Left lung (tissue), 10 donors: Measurements from ENCODE around the gene GTPBP4. TPM values are rescaled to one million over a fixed set of nuclear protein-coding genes. Genes with fewer than 3 reads are reported as not detected.

Source experiments
- ATAC-seq: fragments of 200-7000 bp; cut with Tn5 transposase; one replicate; pipeline ENCODE4 v1.9.1; 2020; ENCODE audit warnings: moderate library complexity
- DNase-seq, 4 donors: peaks; one replicate each; pipeline ENCODE4 v3.0.0-alpha.2; 2013 to 2020
- H3K27ac ChIP-seq, 2 donors: fragments of 200-600 bp; sonication (generic) in 1 of 2; one replicate each; pipeline versions ENCODE4 v1.5.0 to v1.8.0; 2020 to 2021
- H3K27me3 ChIP-seq, 2 donors: fragments of 200-600 bp; sonication (generic) in 1 of 2; one replicate each; pipeline versions ENCODE4 v1.5.0 to v1.8.0; 2020 to 2021
- H3K36me3 ChIP-seq, 2 donors: fragments of 200-600 bp; sonication (generic) in 1 of 2; one replicate each; pipeline versions ENCODE4 v1.5.0 to v1.8.0; 2020 to 2021
- H3K4me1 ChIP-seq, 2 donors: fragments of 200-600 bp; one replicate each; pipeline ENCODE4 v1.8.0; 2021
- H3K4me3 ChIP-seq, 2 donors: fragments of 200-600 bp; sonication (generic) in 1 of 2; one replicate each; pipeline versions ENCODE4 v1.5.0 to v1.8.0; 2020 to 2021; ENCODE audit warnings: mild to moderate bottlenecking in 1 of 2
- H3K9me3 ChIP-seq, 2 donors: fragments of 200-600 bp; sonication (generic) in 1 of 2; one replicate each; pipeline versions ENCODE4 v1.5.0 to v1.8.0; 2020 to 2021
- intact Hi-C, 2 donors: fragments of 100-400 bp; cut with DNase I; formaldehyde crosslinking; loops; one replicate each; pipeline versions ENCODE4 v1.11.2 to v1.14.2; 2022
- polyA plus RNA-seq, 6 donors: library from polyadenylated mRNA; unstranded; fragments of 120-200 nt; gene quantifications; one replicate each; pipeline ENCODE4 v1.2.1, GENCODE V29; 2013; ENCODE audit not compliant: insufficient read length in 6 of 6
- total RNA-seq, 2 donors: library from RNA; stranded (reverse); fragmentation: NEBNext Ultra II Directional; extraction: Animal tissue kit (Norgen Biotek cat#: 25700); gene quantifications; one replicate each; pipeline ENCODE4 v1.2.1, GENCODE V29; 2021
- TF ChIP-seq, protein P1 (sequence below), 2 donors: fragments of 200-600 bp; sonication (generic) in 1 of 2; IDR thresholded peaks; one replicate each; pipeline versions ENCODE4 v1.5.0 to v1.8.0; 2021; ENCODE audit warnings: antibody characterized with exemption in 2 of 2
- donor health status: DM: no; HTN: yes; CAD: no.
- donor health status: DM: no; HTN: no; CAD: no.

GTPBP4 gene
- total and polyA plus RNA-seq, 8 donors: 33.2 to 62.7 (median 50.5) TPM

DNA sequence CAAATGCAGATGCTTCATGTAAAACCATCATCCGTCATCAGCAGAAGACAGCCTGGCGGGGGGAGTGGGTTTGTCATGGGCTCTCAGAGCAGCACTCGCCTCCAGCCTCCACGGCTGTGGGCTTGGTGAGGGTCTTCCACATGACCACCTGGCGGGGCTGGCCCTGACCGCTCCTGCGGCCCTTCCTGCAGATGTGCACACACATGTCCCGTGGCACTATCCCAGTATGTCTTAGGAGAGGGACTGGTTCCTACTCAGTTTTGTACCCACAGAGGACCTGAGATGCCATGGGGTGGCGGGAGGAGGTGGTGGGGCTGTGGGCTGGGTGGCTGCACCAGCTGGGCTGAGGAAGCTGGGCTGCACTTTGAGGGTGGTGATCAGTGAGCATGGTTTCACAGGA is 32.7 kb downstream of the GTPBP4 start:
- Histone ChIP-seq H3K27ac (no peak overlapping the region), H3K4me3 (no peak overlapping the region), H3K27me3 (no peaks in the 10 kb centered on the region), H3K4me1 (no peaks in the 10 kb centered on the region), H3K36me3 (peaks cover 0 to 45% of the 10 kb centered on the region in 2 donors), H3K9me3 (no peaks in the 10 kb centered on the region)
- intact Hi-C loops: no loop called here
- TF ChIP-seq, protein P1, sequence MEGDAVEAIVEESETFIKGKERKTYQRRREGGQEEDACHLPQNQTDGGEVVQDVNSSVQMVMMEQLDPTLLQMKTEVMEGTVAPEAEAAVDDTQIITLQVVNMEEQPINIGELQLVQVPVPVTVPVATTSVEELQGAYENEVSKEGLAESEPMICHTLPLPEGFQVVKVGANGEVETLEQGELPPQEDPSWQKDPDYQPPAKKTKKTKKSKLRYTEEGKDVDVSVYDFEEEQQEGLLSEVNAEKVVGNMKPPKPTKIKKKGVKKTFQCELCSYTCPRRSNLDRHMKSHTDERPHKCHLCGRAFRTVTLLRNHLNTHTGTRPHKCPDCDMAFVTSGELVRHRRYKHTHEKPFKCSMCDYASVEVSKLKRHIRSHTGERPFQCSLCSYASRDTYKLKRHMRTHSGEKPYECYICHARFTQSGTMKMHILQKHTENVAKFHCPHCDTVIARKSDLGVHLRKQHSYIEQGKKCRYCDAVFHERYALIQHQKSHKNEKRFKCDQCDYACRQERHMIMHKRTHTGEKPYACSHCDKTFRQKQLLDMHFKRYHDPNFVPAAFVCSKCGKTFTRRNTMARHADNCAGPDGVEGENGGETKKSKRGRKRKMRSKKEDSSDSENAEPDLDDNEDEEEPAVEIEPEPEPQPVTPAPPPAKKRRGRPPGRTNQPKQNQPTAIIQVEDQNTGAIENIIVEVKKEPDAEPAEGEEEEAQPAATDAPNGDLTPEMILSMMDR (IDR thresholded peaks at IDR 0.05): no peak
- ATAC-seq: no peak
- DNase-seq: no peak

DNA sequence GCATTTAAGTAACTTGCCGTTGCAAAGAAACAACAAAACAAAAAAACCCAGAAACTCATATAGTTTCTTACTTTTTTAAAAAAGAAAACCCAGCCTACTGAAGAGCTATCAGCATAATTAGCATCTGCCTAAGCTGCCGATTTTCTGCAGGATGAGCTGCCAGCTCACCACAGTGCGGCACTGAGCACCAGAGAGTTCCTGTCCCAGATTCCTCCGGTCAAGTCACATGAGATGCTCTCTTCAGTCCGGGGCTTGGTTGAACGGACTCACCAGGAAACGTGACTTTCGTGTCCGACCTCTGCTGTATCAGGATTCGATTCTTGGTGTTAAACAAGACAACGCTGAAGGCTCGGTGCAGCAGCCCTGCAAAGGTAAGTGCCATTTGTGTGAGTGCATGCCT is 34.2 kb downstream of the GTPBP4 start:
- Histone ChIP-seq H3K9me3 (no peaks in the 10 kb centered on the region), H3K36me3 (peaks cover 0 to 30% of the 10 kb centered on the region in 2 donors), H3K4me1 (no peaks in the 10 kb centered on the region), H3K27ac (no peak overlapping the region), H3K4me3 (no peak overlapping the region), H3K27me3 (no peaks in the 10 kb centered on the region)
- DNase-seq (no peak), ATAC-seq (no peak)
- intact Hi-C loops: no loop called here
- TF ChIP-seq, protein P1 (IDR thresholded peaks at IDR 0.05): no peak

DNA sequence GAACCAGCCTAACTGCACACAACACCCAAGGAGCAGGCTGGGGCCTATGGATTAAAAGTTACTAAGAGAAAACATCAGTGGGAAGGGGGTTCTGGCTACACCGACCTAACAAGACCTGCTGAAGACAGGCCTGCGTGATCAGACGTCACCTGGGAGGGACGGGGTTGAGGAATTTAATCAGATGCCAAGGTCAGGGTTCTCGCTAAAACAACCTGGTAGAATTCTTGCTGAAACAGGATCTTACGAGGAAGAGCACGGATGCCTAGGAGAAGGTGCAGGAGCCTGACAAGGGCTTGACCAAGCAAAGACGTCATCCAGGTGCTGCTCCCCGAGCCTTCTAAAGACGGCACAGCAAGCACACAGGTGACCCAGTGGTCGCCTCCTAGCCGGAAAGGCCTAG is 35.9 kb downstream of the GTPBP4 start:
- ATAC-seq (no peak), DNase-seq (no peak)
- intact Hi-C loops: no loop called here
- Histone ChIP-seq H3K27ac (no peak overlapping the region), H3K36me3 (peaks cover 0 to 13% of the 10 kb centered on the region in 2 donors), H3K9me3 (no peaks in the 10 kb centered on the region), H3K4me3 (no peak overlapping the region), H3K27me3 (no peaks in the 10 kb centered on the region), H3K4me1 (no peaks in the 10 kb centered on the region)
- TF ChIP-seq, protein P1 (IDR thresholded peaks at IDR 0.05): no peak

DNA sequence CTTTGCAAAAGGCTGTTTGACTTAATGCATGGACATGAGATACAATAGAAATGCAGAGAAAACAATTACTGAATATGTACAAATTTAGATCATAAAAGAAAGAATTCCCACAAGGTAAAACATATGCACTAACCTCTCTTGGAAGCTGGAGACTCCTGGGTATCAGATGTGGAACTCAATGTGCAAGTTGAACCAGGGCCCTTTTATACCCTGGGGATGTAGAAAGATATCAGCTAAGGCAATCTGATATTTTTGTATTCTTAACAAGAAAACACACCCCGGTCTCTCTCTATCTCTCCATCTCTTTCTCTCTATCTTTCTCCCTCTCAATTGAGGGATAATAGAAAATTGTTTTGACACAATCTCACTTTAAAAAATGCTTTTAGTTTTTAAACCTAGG is 37.4 kb downstream of the GTPBP4 start, which contains the start of gene IDI2:
IDI2 (minus strand) TSS at position 177 of the 400 bp plus-strand sequence. CDS start 1,136 bp downstream, outside the sequence.
- no peak within 1 kb of the TSS for H3K4me3 ChIP-seq
- TF ChIP-seq, protein P1 (IDR thresholded peaks at IDR 0.05): no peak
- no peaks in the 10 kb centered on the region for H3K36me3 ChIP-seq
- no peaks in the 10 kb centered on the region for H3K9me3 ChIP-seq
- no peak for DNase-seq
- no peak for ATAC-seq
- intact Hi-C loops: no loop called here
- no peak within 1 kb of the TSS for H3K27ac ChIP-seq
- H3K4me1 ChIP-seq: no peaks in the 10 kb centered on the region
- no peaks in the 10 kb centered on the region for H3K27me3 ChIP-seq

DNA sequence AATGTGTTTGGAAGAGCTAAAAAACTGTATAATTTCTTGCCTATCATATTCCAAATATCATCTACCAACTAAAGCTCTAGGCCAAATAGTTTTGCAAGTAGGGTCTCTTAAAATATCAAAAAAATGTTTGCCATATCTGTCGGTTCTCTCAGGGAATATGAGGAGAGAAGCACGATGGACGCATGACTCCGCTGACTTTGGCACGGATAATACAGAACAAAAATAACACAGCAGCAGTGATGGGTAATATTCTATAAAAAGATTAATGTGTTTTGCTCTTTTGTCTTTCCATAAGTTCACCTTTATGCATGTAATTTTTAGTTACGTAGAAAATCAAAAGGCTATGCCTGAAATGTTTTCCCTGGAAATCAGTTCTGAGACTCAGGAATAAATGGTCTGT is 38.3 kb downstream of the GTPBP4 start:
- TF ChIP-seq, protein P1 (IDR thresholded peaks at IDR 0.05): no peak
- intact Hi-C loops: no loop called here
- DNase-seq (no peak), ATAC-seq (no peak)
- H3K9me3 ChIP-seq: no peaks in the 10 kb centered on the region
- no peak overlapping the region for H3K27ac ChIP-seq
- no peaks in the 10 kb centered on the region for H3K36me3 ChIP-seq
- H3K27me3 ChIP-seq: no peaks in the 10 kb centered on the region
- H3K4me3 ChIP-seq: no peak overlapping the region
- no peaks in the 10 kb centered on the region for H3K4me1 ChIP-seq
